Liver (tissue), 9 donors: Measurements from ENCODE around the gene SGCD. TPM values are rescaled to one million over a fixed set of nuclear protein-coding genes. Genes with fewer than 3 reads are reported as not detected.

Experiments
- DNase-seq: peaks from one replicate; pipeline ENCODE4 v3.0.0-alpha.2; 2017; ENCODE audit warnings: low spot score
- H3K27ac ChIP-seq, 2 donors: one replicate each; pipeline ENCODE4 v1.7.0; 2013; ENCODE audit warnings: inconsistent platforms in 2 of 2, low read length in 2 of 2, control low read depth in 1 of 2, low read depth in 1 of 2, mild to moderate bottlenecking in 1 of 2
- H3K27me3 ChIP-seq, 4 donors: one replicate each; pipeline versions ENCODE4 v1.6.1 to v1.7.0; 2013; ENCODE audit warnings: low read length in 3 of 4, inconsistent platforms in 1 of 4, mild to moderate bottlenecking in 1 of 4, moderate library complexity in 1 of 4; ENCODE audit not compliant: control insufficient read depth in 4 of 4, insufficient read depth in 4 of 4
- H3K36me3 ChIP-seq, 4 donors: one replicate each; pipeline versions ENCODE4 v1.6.1 to v1.7.0; 2013; ENCODE audit warnings: low read length in 3 of 4, mild to moderate bottlenecking in 3 of 4, low read depth in 1 of 4, moderate library complexity in 1 of 4; ENCODE audit not compliant: control insufficient read depth in 4 of 4, insufficient read depth in 3 of 4
- H3K4me1 ChIP-seq, 4 donors: one replicate each; pipeline versions ENCODE4 v1.6.1 to v1.7.0; 2013; ENCODE audit warnings: low read length in 3 of 4, mild to moderate bottlenecking in 3 of 4, moderate library complexity in 1 of 4; ENCODE audit not compliant: control insufficient read depth in 4 of 4, insufficient read depth in 4 of 4
- H3K4me3 ChIP-seq, 3 donors: one replicate each; pipeline versions ENCODE4 v1.6.1 to v1.7.0; 2013; ENCODE audit warnings: low read length in 3 of 3, control low read depth in 1 of 3, low read depth in 1 of 3, mild to moderate bottlenecking in 1 of 3
- H3K9ac ChIP-seq, 2 donors: one replicate each; pipeline ENCODE4 v1.7.0; 2013; ENCODE audit warnings: low read length in 2 of 2, mild to moderate bottlenecking in 2 of 2, moderate library complexity in 2 of 2, control low read depth in 1 of 2, low read depth in 1 of 2
- H3K9me3 ChIP-seq, 4 donors: one replicate each; pipeline versions ENCODE4 v1.6.1 to v1.7.0; 2013; ENCODE audit warnings: low read length in 3 of 4; ENCODE audit not compliant: control insufficient read depth in 4 of 4
- ATF3 ChIP-seq: IDR thresholded peaks from 2 replicates; pipeline ENCODE4 v1.6.1; 2016; ENCODE audit warnings: antibody characterized with exemption
- CTCF ChIP-seq: fragments of 150-350 bp; IDR thresholded peaks from 2 replicates; pipeline ENCODE4 v1.5.1; 2017; ENCODE audit warnings: improper control_type of control experiment, low read depth, low read length; ENCODE audit not compliant: missing input control
- EGR1 ChIP-seq, 2 donors: IDR thresholded peaks; 2 replicates each; pipeline ENCODE4 v1.6.1; 2016 to 2018; ENCODE audit warnings: antibody characterized with exemption in 2 of 2, low read depth in 2 of 2
- FOXA1 ChIP-seq: IDR thresholded peaks from 2 replicates; pipeline ENCODE4 v1.6.1; 2016; ENCODE audit warnings: antibody characterized with exemption
- FOXA2 ChIP-seq: IDR thresholded peaks from 2 replicates; pipeline ENCODE4 v1.6.1; 2016; ENCODE audit warnings: antibody characterized with exemption
- GABPA ChIP-seq, 2 donors: IDR thresholded peaks in 1 of 2; conservative IDR thresholded peaks in 1 of 2; 2 replicates each; pipeline ENCODE4 v1.6.1; 2016; ENCODE audit warnings: antibody characterized with exemption in 2 of 2, mild to moderate bottlenecking in 1 of 2, moderate library complexity in 1 of 2
- HNF4A ChIP-seq, 2 donors: conservative IDR thresholded peaks; 2 replicates each; pipeline ENCODE4 v1.6.1; 2016; ENCODE audit warnings: antibody characterized with exemption in 2 of 2, mild to moderate bottlenecking in 2 of 2
- HNF4G ChIP-seq: IDR thresholded peaks from 2 replicates; pipeline ENCODE4 v1.6.1; 2016; ENCODE audit warnings: antibody characterized with exemption
- JUND ChIP-seq, 2 donors: IDR thresholded peaks; 2 replicates each; pipeline ENCODE4 v1.6.1; 2016; ENCODE audit warnings: antibody characterized with exemption in 2 of 2
- MAX ChIP-seq: IDR thresholded peaks from 2 replicates; pipeline ENCODE4 v1.6.1; 2016; ENCODE audit warnings: antibody characterized with exemption
- NR2F2 ChIP-seq: IDR thresholded peaks from 2 replicates; pipeline ENCODE4 v1.6.1; 2016; ENCODE audit warnings: antibody characterized with exemption
- RAD21 ChIP-seq, 2 donors: IDR thresholded peaks; 2 replicates each; pipeline ENCODE4 v1.6.1; 2016; ENCODE audit warnings: antibody characterized with exemption in 2 of 2, mild to moderate bottlenecking in 2 of 2
- REST ChIP-seq: IDR thresholded peaks from 2 replicates; pipeline ENCODE4 v1.6.1; 2016; ENCODE audit warnings: antibody characterized with exemption, mild to moderate bottlenecking
- RXRA ChIP-seq, 2 donors: IDR thresholded peaks; 2 replicates each; pipeline ENCODE4 v1.6.1; 2017 to 2018; ENCODE audit warnings: antibody characterized with exemption in 2 of 2, mild to moderate bottlenecking in 1 of 2
- SP1 ChIP-seq: IDR thresholded peaks from 2 replicates; pipeline ENCODE4 v1.6.1; 2018; ENCODE audit warnings: antibody characterized with exemption, mild to moderate bottlenecking
- TAF1 ChIP-seq: conservative IDR thresholded peaks from 2 replicates; pipeline ENCODE4 v1.6.1; 2016; ENCODE audit warnings: antibody characterized with exemption, mild to moderate bottlenecking
- YY1 ChIP-seq: IDR thresholded peaks from 2 replicates; pipeline ENCODE4 v1.6.1; 2016; ENCODE audit warnings: antibody characterized with exemption, mild to moderate bottlenecking
- ZBTB33 ChIP-seq: IDR thresholded peaks from 2 replicates; pipeline ENCODE4 v1.6.1; 2016; ENCODE audit warnings: antibody characterized with exemption
- WGBS: extraction: QIAGEN DNeasy Blood & Tissue Kit; methylation state at CpG from one replicate; pipeline ENCODE4 v1.1.7; 2013; 5-methylcytosine and 5-hydroxymethylcytosine counted together
- polyA plus RNA-seq, 2 donors: library from polyadenylated mRNA; stranded (reverse) in 1 of 2; unstranded in 1 of 2; fragments of 200-250 nt in 1 of 2; fragments of >200 nt in 1 of 2; fragmentation: Nextera tagmentation in 1 of 2; extraction: Ambion mirVana in 1 of 2; gene quantifications; one replicate each; pipeline versions ENCODE4 v1.2.1 to v1.2.3, GENCODE V29; 2013 to 2015
- total RNA-seq, 2 donors: library from RNA; depleted of rRNA; stranded (reverse); fragments of >200 nt; gene quantifications; one replicate each; pipeline ENCODE4 v1.2.3, GENCODE V29; 2014
- donor health status: healthy.
- donor health status: healthy.
- donor health status: healthy.
- donor health status: healthy.
- donor health status: healthy.

SGCD gene
- total and polyA plus RNA-seq, 4 donors: 0.35 to 1.7 (median 1.0) TPM

- Histone ChIP-seq H3K27me3 (no peaks in the 10 kb centered on the region), H3K4me3 (no peak overlapping the region), H3K9me3 (peaks cover 0 to 5% (median 2%) of the 10 kb centered on the region in 4 donors), H3K4me1 (no peaks in the 10 kb centered on the region), H3K9ac (no peak overlapping the region), H3K36me3 (no peaks in the 10 kb centered on the region), H3K27ac (no peak overlapping the region)
- 81% methylated on average over 4 of the region's 4 CpGs for WGBS
- DNase-seq: no peak
- TF ChIP-seq NR2F2 (no peak), FOXA1 (no peak), RXRA (IDR thresholded peaks at IDR 0.05) (no peak), SP1 (no peak), GABPA (IDR thresholded peaks at IDR 0.05 in 1 of 2, conservative IDR thresholded peaks at IDR 0.05 in 1 of 2) (no peak), TAF1 (no peak), RAD21 (IDR thresholded peaks at IDR 0.05) (no peak), CTCF (no peak), MAX (no peak), ATF3 (no peak), HNF4A (conservative IDR thresholded peaks at IDR 0.05) (no peak), EGR1 (IDR thresholded peaks at IDR 0.05; ENCODE audit: low read depth in 2 of 2) (no peak)
These were observed 188.9 kb downstream of the SGCD start for GRCh38 chr5:156515803-156516360.

GRCh38 chr5:156522651-156523529 is 195.9 kb downstream of the SGCD start:
- no peak for DNase-seq
- Histone ChIP-seq H3K9me3 (peaks cover 0 to 2% (median 0%) of the 10 kb centered on the region in 4 donors), H3K4me1 (peaks cover 0 to 13% (median 8%) of the 10 kb centered on the region in 4 donors)

More at GRCh38 chr5:156522651-156523529, 195.9 kb downstream of the SGCD start:
- no peak for TF ChIP-seq ATF3
- peak; percentile 59 for TF ChIP-seq YY1
- peak; percentile 41 for TF ChIP-seq REST
- TF ChIP-seq HNF4A (conservative IDR thresholded peaks at IDR 0.05): peak; percentile 68 to 83
- no peak for TF ChIP-seq NR2F2
- TF ChIP-seq ZBTB33: peak; percentile 48
- TF ChIP-seq MAX: no peak
- TF ChIP-seq FOXA2: peak; percentile 70
- no peak for TF ChIP-seq GABPA (IDR thresholded peaks at IDR 0.05 in 1 of 2, conservative IDR thresholded peaks at IDR 0.05 in 1 of 2)
- peak in 1 of 2 donors; percentile 31 for TF ChIP-seq RAD21 (IDR thresholded peaks at IDR 0.05)
- peak in 1 of 2 donors; percentile 76 for TF ChIP-seq RXRA (IDR thresholded peaks at IDR 0.05)
- no peak for TF ChIP-seq EGR1 (IDR thresholded peaks at IDR 0.05; ENCODE audit: low read depth in 2 of 2)
- peak; percentile 15 for TF ChIP-seq HNF4G
- TF ChIP-seq TAF1: no peak
- peak in 1 of 2 donors; percentile 34 for TF ChIP-seq JUND (IDR thresholded peaks at IDR 0.05)
- peak; percentile 45 for TF ChIP-seq SP1
- 58% methylated on average over 5 of the region's 5 CpGs for WGBS
- H3K36me3 ChIP-seq: no peaks in the 10 kb centered on the region
- H3K4me3 ChIP-seq: no peak overlapping the region
- H3K27me3 ChIP-seq: no peaks in the 10 kb centered on the region
- H3K27ac ChIP-seq: peak overlapping the region; percentile 69 to 74
- no peak overlapping the region for H3K9ac ChIP-seq
